ENCODE results near the gene RTL1. TPM values are rescaled to one million over a fixed set of nuclear protein-coding genes. Genes with fewer than 3 reads are reported as not detected.

The RTL1 gene
- total RNA-seq, 1 donor from 2014 or later = not detected

- DNase-seq (ENCODE audit: extremely low spot score, unreplicated experiment) = no peak
- no peak for TF ChIP-seq CTCF (IDR thresholded peaks at IDR 0.05)
- Mint-ChIP-seq H3K9me3 (ENCODE audit: unreplicated experiment) (no peaks in the 10 kb centered on the region), H3K4me3 (ENCODE audit: unreplicated experiment) (no peak overlapping the region), H3K4me1 (ENCODE audit: unreplicated experiment) (peaks cover 2% of the 10 kb centered on the region), H3K27me3 (ENCODE audit: unreplicated experiment) (peaks cover 12% of the 10 kb centered on the region), H3K36me3 (ENCODE audit: unreplicated experiment) (no peaks in the 10 kb centered on the region), H3K27ac (ENCODE audit: unreplicated experiment) (no peak overlapping the region)
Observed at GRCh38 chr14:100835548-100836310, 67.8 kb downstream of the RTL1 start.

DNA sequence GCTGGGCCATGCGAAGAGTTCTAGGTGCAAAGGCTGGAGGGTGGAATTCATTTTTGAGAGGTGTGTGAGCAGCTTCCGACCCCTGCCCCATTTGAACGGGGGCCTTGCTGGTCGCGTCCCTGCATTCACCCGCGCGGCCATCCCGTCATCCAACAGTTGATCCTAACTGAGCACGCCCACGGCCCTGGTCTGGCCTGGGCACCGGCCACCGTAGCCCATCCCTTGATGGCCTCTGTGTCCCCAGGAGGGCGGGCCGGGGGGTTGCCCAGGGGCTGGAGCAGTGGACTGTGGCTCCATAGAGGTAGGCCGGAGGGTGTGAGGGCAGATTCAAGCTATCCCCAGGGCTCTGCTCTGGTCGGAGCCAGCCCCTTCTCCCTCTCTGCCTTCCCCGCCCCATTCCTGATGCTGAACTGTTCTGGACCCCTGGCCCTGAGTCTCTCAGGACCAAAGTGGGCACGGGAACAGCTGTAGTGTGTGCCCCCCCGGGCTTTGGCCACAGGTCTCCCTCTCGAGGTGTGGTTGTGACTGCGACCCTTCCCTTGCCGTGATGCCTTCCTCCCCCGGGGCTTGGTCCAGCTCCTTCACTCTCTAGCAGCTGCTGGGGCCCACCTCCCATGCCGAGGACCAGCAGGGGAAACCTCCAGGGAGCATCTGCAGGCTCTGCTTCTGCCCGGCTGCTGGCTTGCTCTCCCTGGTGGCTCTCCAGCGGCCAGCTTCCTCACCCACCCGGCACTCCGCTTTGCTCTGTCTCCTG, 68.6 kb downstream of the RTL1 start:
- Mint-ChIP-seq H3K4me1 (ENCODE audit: unreplicated experiment) (peaks cover 2% of the 10 kb centered on the region), H3K4me3 (ENCODE audit: unreplicated experiment) (no peak overlapping the region), H3K27ac (ENCODE audit: unreplicated experiment) (no peak overlapping the region), H3K36me3 (ENCODE audit: unreplicated experiment) (no peaks in the 10 kb centered on the region), H3K27me3 (ENCODE audit: unreplicated experiment) (peaks cover 12% of the 10 kb centered on the region), H3K9me3 (ENCODE audit: unreplicated experiment) (no peaks in the 10 kb centered on the region)
- no peak for TF ChIP-seq CTCF (IDR thresholded peaks at IDR 0.05)
- DNase-seq (ENCODE audit: extremely low spot score, unreplicated experiment) = no peak

GRCh38 chr14:100834082-100834793, 69.3 kb downstream of the RTL1 start:
- no peak for DNase-seq (ENCODE audit: extremely low spot score, unreplicated experiment)

GRCh38 chr14:100832311-100832960, 71.1 kb downstream of the RTL1 start:
- no peak overlapping the region for H3K4me3 Mint-ChIP-seq (ENCODE audit: unreplicated experiment)
- no peaks in the 10 kb centered on the region for H3K36me3 Mint-ChIP-seq (ENCODE audit: unreplicated experiment)
- H3K9me3 Mint-ChIP-seq (ENCODE audit: unreplicated experiment) = no peaks in the 10 kb centered on the region
- no peak for DNase-seq (ENCODE audit: extremely low spot score, unreplicated experiment)
- TF ChIP-seq CTCF (IDR thresholded peaks at IDR 0.05) = no peak
- no peaks in the 10 kb centered on the region for H3K4me1 Mint-ChIP-seq (ENCODE audit: unreplicated experiment)
- peaks cover 15% of the 10 kb centered on the region for H3K27me3 Mint-ChIP-seq (ENCODE audit: unreplicated experiment)
- no peak overlapping the region for H3K27ac Mint-ChIP-seq (ENCODE audit: unreplicated experiment)

More at GRCh38 chr14:100834082-100834793, 69.3 kb downstream of the RTL1 start:
- H3K9me3 Mint-ChIP-seq (ENCODE audit: unreplicated experiment) = no peaks in the 10 kb centered on the region
- no peak for TF ChIP-seq CTCF (IDR thresholded peaks at IDR 0.05)
- no peak overlapping the region for H3K27ac Mint-ChIP-seq (ENCODE audit: unreplicated experiment)
- H3K4me3 Mint-ChIP-seq (ENCODE audit: unreplicated experiment) = no peak overlapping the region
- no peaks in the 10 kb centered on the region for H3K36me3 Mint-ChIP-seq (ENCODE audit: unreplicated experiment)
- H3K27me3 Mint-ChIP-seq (ENCODE audit: unreplicated experiment) = peaks cover 15% of the 10 kb centered on the region
- peaks cover 2% of the 10 kb centered on the region for H3K4me1 Mint-ChIP-seq (ENCODE audit: unreplicated experiment)
